Osteoblast (primary cell): Measurements from ENCODE around the gene SUPT6H. TPM values are rescaled to one million over a fixed set of nuclear protein-coding genes. Genes with fewer than 3 reads are reported as not detected.

Experiments
- DNase-seq: peaks from one replicate; pipeline ENCODE4 v3.0.0; 2011; ENCODE audit warnings: low spot score, mixed read lengths; ENCODE audit not compliant: insufficient read length; ENCODE audit errors: missing footprints
- H2AFZ ChIP-seq: 2 replicates; pipeline ENCODE4 v1.6.0; 2011; ENCODE audit warnings: mild to moderate bottlenecking, low read length
- H3K27ac ChIP-seq: 2 replicates; pipeline ENCODE4 v1.5.1; 2011; ENCODE audit warnings: mild to moderate bottlenecking, low read depth, low read length, moderate library complexity
- H3K27me3 ChIP-seq: 2 replicates; pipeline ENCODE4 v1.6.0; 2012; ENCODE audit warnings: mild to moderate bottlenecking, control low read depth, inconsistent platforms, low read length, moderate library complexity; ENCODE audit not compliant: insufficient read depth
- H3K36me3 ChIP-seq: 2 replicates; pipeline ENCODE4 v1.5.1; 2011; ENCODE audit warnings: mild to moderate bottlenecking, low read length, control low read depth, moderate library complexity; ENCODE audit not compliant: insufficient read depth
- H3K4me1 ChIP-seq: 2 replicates; pipeline ENCODE4 v1.5.1; 2011; ENCODE audit warnings: mild to moderate bottlenecking, low read length, control low read depth, moderate library complexity; ENCODE audit not compliant: insufficient read depth
- H3K4me2 ChIP-seq: 2 replicates; pipeline ENCODE4 v1.6.0; 2011; ENCODE audit warnings: mild to moderate bottlenecking, low read length; ENCODE audit not compliant: insufficient read depth
- H3K4me3 ChIP-seq: fragments of 200-600 bp; sonication (generic); 3 replicates; pipeline ENCODE4 v1.5.1; 2012; ENCODE audit warnings: mild to moderate bottlenecking, low read length, inconsistent platforms; ENCODE audit not compliant: insufficient read depth
- H3K79me2 ChIP-seq: 2 replicates; pipeline ENCODE4 v1.6.0; 2012; ENCODE audit warnings: mild to moderate bottlenecking, low read length, control low read depth, inconsistent platforms; ENCODE audit not compliant: insufficient read depth
- H3K9me3 ChIP-seq: 2 replicates; pipeline ENCODE4 v1.5.1; 2011; ENCODE audit warnings: low read depth, low read length, control low read depth
- H4K20me1 ChIP-seq: 2 replicates; pipeline ENCODE4 v1.6.0; 2012; ENCODE audit warnings: mild to moderate bottlenecking, low read length, control low read depth; ENCODE audit not compliant: insufficient read depth
- CTCF ChIP-seq: IDR thresholded peaks from 2 replicates; pipeline ENCODE4 v1.5.1; 2011; ENCODE audit warnings: mild to moderate bottlenecking, low read depth, low read length, moderate library complexity; ENCODE audit errors: extremely low read depth
- total RNA-seq: library from RNA; depleted of rRNA; stranded (reverse); fragments of >200 nt; gene quantifications from 2 replicates; pipeline ENCODE4 v1.2.3, GENCODE V29; 2012

The SUPT6H gene
- total RNA-seq, 1 donor = 47.4 TPM

GRCh38 chr17:28613931-28614381 lies 48.0 kb upstream of the SUPT6H start, which contains the start of gene RSKR:
RSKR (minus strand) TSS chr17:28614185; CDS start chr17:28614161, 24 bp downstream.
- Histone ChIP-seq H3K4me1 (no peaks in the 10 kb centered on the region), H3K9me3 (no peaks in the 10 kb centered on the region), H3K4me2 (no peak within 1 kb of the TSS), H3K27ac (no peak within 1 kb of the TSS), H3K36me3 (peaks cover 86% of the 10 kb centered on the region), H3K4me3 (no peak within 1 kb of the TSS), H3K79me2 (no peaks in the 10 kb centered on the region), H2AFZ (no peak within 1 kb of the TSS), H4K20me1 (no peaks in the 10 kb centered on the region), H3K27me3 (no peaks in the 10 kb centered on the region)
- TF ChIP-seq CTCF = no peak
- no peak for DNase-seq

- no peak overlapping the region for H3K4me2 ChIP-seq
- DNase-seq = no peak
- no peak overlapping the region for H3K4me3 ChIP-seq
- no peaks in the 10 kb centered on the region for H3K4me1 ChIP-seq
- peaks cover 95% of the 10 kb centered on the region for H3K36me3 ChIP-seq
- no peaks in the 10 kb centered on the region for H4K20me1 ChIP-seq
- H3K79me2 ChIP-seq = no peaks in the 10 kb centered on the region
- TF ChIP-seq CTCF = no peak
- no peak overlapping the region for H3K27ac ChIP-seq
- no peaks in the 10 kb centered on the region for H3K9me3 ChIP-seq
- no peaks in the 10 kb centered on the region for H3K27me3 ChIP-seq
- H2AFZ ChIP-seq = no peak overlapping the region
Measured at GRCh38 chr17:28615260-28615940, 46.6 kb upstream of the SUPT6H start.

- Histone ChIP-seq H3K4me3 (no peak overlapping the region), H2AFZ (no peak overlapping the region), H3K4me2 (no peak overlapping the region), H3K36me3 (peaks cover 95% of the 10 kb centered on the region), H3K4me1 (no peaks in the 10 kb centered on the region), H3K9me3 (no peaks in the 10 kb centered on the region), H3K27ac (no peak overlapping the region), H3K27me3 (no peaks in the 10 kb centered on the region), H3K79me2 (no peaks in the 10 kb centered on the region), H4K20me1 (no peaks in the 10 kb centered on the region)
- no peak for TF ChIP-seq CTCF
- no peak for DNase-seq
Measured at GRCh38 chr17:28616281-28616680, 45.7 kb upstream of the SUPT6H start.

- H3K4me1 ChIP-seq = no peaks in the 10 kb centered on the region
- no peak for DNase-seq
- peaks cover 94% of the 10 kb centered on the region for H3K36me3 ChIP-seq
- H3K4me2 ChIP-seq = no peak overlapping the region
- no peak overlapping the region for H2AFZ ChIP-seq
- peaks cover 2% of the 10 kb centered on the region for H4K20me1 ChIP-seq
- H3K4me3 ChIP-seq = no peak overlapping the region
- H3K27me3 ChIP-seq = no peaks in the 10 kb centered on the region
- H3K9me3 ChIP-seq = no peaks in the 10 kb centered on the region
- no peak for TF ChIP-seq CTCF
- no peak overlapping the region for H3K27ac ChIP-seq
- no peaks in the 10 kb centered on the region for H3K79me2 ChIP-seq
Measured at GRCh38 chr17:28618464-28618863, 43.5 kb upstream of the SUPT6H start.
